Measurements from ENCODE around the gene EPRS1. TPM values are rescaled to one million over a fixed set of nuclear protein-coding genes. Genes with fewer than 3 reads are reported as not detected.
"Not testable (repeated sequence)": the region's sequence is repeated elsewhere in the genome, so short reads cannot be mapped to it uniquely, and the experiment has no call there.

EPRS1 gene
- polyA plus RNA-seq, 5 donors = 75.5 to 108 (median 98.4) TPM

DNA sequence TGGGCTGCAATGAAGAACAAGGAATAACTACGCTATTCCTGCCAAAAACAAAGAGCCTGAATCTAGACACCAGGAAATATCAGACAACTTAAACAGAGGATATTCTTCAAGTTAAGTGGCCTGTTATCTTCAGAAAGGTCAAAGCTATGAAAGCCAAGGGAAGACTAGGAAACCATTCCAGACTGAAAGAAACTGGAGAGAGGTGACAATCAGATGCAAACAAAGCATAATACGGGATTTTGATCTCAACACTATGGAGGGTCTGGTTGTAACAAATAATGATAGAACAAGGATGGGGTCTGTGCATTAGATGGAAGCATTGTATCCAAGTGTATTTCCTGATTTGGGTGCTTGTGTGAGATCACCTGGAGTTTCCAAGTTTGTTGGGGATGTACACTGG, 2.7 kb downstream of the EPRS1 start:
- no peak for DNase-seq

GRCh38 chr1:220040028-220040596, 6.2 kb downstream of the EPRS1 start:
- DNase-seq = no peak

DNA sequence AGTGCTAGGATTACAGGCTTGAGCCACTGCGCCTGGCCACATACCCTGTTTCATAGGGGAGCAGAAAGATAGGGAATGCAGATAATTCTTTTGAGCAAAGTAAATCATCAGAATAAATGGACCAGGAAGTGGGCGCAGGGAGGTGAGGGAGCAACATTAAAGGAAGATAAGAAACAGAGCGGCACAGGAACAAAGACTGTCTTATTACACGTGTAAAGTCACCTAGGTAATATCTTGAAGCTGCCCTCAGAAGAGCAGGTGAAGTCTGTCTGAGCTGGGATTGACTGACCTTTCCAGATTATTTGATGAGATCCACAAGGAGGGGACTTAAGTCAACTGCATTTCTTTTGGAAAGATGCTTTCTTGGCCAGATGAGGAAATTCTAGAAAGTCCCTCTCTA, 7.7 kb downstream of the EPRS1 start:
- no peak for DNase-seq

- DNase-seq = not testable (repeated sequence)
Observed at GRCh38 chr1:220037810-220038209, 8.5 kb downstream of the EPRS1 start.

GRCh38 chr1:220032911-220033310, 13.4 kb downstream of the EPRS1 start:
- no peak for DNase-seq

DNA sequence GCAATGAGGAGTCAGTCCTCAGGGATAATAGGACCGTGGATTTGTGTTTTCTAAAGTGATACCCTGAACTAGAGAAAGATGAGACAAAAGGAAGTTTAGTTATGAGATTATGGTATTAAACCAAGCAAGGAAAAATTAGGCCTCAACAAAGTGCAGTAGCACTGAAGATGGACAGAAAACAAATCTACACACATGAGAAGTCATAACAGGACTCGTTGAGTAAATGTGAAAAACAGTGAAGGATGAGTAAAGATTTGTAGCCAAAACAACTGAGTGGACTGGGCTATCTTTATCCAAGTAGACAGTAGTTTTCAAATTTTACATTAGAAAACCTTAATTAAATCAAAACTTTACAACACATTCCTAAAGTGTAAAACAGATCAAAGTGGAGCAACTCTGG, 15.0 kb downstream of the EPRS1 start:
- no peak for DNase-seq

GRCh38 chr1:220028346-220028895, 17.9 kb downstream of the EPRS1 start:
- no peak for DNase-seq

GRCh38 chr1:220019071-220019470, 27.2 kb downstream of the EPRS1 start:
- no peak for DNase-seq

DNA sequence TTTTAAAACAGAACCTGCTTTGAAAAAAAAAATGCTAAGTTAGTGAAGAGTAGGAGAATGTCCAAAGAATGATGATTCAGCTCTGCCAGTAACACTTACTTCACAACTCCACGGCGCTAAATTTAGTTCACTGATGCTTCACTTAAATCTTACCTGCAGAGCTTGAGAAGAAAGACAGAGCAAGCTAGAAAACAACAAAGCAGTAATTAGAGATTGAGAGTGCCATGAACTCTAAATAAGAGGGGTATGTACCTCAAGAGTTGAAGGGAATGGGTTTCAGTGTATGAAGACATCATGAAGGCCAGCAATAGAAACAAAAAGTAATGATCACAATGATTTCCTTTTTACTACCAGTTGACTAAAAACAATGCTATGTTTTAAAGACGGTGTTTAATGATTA, 32.8 kb downstream of the EPRS1 start:
- DNase-seq = no peak

DNA sequence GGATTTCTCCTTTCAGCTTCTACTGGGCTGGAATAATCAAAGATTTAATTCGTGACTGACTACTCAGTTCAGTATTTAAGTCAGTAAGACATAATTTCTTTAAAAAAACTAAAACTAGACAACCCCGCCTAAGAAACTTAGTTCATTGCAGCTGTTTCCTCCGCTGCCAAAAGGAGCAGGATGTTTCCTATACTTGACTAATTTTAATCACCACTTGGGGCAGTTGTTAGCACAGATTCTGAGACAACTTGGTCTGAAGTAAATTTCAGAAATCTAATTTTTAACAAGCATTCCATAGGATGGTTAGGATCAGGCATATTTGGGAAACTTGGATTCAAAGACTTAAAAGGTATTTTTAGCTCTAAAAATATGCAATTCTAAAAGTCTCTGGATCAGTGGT, 34.0 kb downstream of the EPRS1 start:
- DNase-seq = no peak

DNA sequence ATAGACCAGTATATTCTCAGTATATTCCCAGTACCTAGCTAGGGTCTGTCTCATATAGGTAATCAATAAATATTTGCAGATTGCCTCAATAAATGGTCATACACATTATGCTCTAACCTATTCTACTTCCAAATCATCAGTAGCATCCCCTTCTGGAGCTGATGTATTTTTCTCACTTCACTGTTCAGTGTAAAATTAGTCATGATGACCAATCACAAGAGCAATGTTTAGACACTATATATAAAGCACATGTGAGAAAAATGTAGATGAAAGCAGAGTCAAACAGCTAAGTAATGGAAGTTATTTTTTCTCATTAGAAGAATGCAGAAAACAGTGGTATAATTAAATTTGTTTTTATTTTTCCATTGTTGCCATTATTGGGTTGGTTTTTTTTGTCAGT, 34.7 kb downstream of the EPRS1 start:
- DNase-seq = no peak

DNA sequence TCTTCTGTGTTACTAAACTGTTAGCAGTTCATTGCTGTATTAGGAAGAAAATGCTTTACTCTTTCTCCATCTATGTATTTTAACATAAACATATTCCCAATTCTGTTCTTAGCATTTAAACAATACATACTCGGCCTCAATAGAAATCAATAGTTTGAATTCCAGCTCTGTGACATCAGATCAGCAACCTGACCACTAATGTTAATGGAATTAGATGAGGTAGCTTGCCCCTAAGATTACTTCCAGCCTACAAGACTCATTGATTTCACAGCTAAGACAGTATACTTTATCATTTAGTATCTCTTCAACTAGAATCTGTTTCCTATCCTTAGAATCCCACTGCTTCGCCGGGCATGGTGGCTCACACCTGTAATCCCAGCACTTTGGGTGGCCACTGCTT, 38.9 kb downstream of the EPRS1 start:
- no peak for DNase-seq

GRCh38 chr1:220005489-220005888, 40.8 kb downstream of the EPRS1 start:
- DNase-seq = no peak

DNA sequence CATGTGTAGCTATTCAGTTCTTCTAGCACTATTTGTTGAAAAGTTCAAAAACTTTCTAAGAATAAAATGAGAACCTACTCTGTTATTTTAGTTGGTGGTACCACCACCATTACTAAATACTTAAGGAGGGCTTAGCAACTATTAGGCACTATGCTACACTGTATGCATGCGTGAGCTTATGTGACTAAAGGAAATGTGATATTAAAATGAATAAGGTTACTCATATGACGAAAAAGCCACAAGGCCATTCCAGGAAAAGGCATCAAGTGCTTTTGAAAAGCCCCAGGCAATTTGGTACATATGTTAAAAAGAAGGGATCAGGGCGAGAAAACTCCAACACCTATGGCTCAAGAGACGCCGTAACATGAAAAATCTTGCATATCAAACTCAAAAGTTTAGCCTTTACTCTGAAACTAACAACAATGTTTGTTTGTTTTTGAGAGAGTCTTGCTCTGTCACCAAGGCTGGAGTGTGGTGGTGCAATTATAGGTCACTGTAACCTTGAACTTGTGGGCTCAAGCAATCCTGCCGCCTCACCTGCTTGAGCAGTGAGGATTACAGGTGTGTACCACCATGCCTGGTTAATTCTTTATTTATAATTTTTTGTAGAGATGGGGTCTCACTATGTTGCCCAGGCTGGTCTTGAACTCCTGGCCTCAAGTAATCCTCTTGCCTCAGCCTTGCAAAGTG, 42.5 kb downstream of the EPRS1 start:
- no peak for DNase-seq

GRCh38 chr1:220003015-220003414, 43.3 kb downstream of the EPRS1 start:
- DNase-seq = no peak

DNA sequence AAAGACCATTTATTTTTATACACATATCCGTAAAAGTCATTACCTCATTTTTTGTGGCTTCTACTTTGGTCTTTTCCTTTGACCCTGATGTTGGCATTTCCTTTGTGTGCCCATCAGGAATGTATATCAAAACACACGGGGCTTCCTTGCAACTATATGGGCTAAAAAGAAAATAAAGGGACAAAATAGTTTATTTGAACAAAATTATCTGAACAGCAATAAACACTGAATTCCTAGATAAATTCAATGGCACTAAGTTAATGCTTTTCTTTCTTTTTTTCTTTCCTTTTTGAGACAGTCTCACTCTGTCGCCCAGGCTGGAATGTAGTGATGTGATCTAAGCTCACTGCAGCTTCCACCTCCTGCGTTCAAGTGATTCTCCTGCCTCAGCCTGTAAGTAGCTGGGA, 45.2 kb downstream of the EPRS1 start:
- DNase-seq = no peak

- DNase-seq = no peak
Observed at GRCh38 chr1:219999821-220000220, 46.5 kb downstream of the EPRS1 start.

Other genes starting within 250 kb of the EPRS1 start
- under 1 TPM; 0.22 to 0.52 (median 0.28) TPM for gene SLC30A10, start 117.9 kb downstream of the EPRS1 start, polyA plus RNA-seq (ENCODE audit: insufficient read depth in 1 of 5, insufficient read length in 5 of 5, low replicate concordance in 1 of 5)
- 10 to 100 TPM; 38.6 to 54.9 (median 45.5) TPM for gene BPNT1, start 43.3 kb upstream of the EPRS1 start, polyA plus RNA-seq (ENCODE audit: insufficient read depth in 1 of 5, insufficient read length in 5 of 5, low replicate concordance in 1 of 5)
- gene IARS2, start 47.6 kb upstream of the EPRS1 start, polyA plus RNA-seq (ENCODE audit: insufficient read depth in 1 of 5, insufficient read length in 5 of 5, low replicate concordance in 1 of 5) = 10 to 100 TPM; 63.0 to 76.4 (median 74.8) TPM
- gene RAB3GAP2, start 225.9 kb upstream of the EPRS1 start, polyA plus RNA-seq (ENCODE audit: insufficient read depth in 1 of 5, insufficient read length in 5 of 5, low replicate concordance in 1 of 5) = 10 to 100 TPM; 24.0 to 46.5 (median 40.8) TPM